Hematopoietic multipotent progenitor cell treated with erythropoietin and hydrocortisone succinate and interleukin-3 and kit ligand, for 4 days (in vitro differentiated cells): Measurements from ENCODE around the gene SCD5.

Experiments used
- DNase-seq: peaks from one replicate; pipeline ENCODE4 v3.0.0-alpha.2; 2015

The SCD5 gene

GRCh38 chr4:82681754-82682153 is 116.8 kb downstream of the SCD5 start:
- peak; percentile 16 for DNase-seq

- no peak for DNase-seq
Measured at GRCh38 chr4:82680834-82681233, 117.8 kb downstream of the SCD5 start.

GRCh38 chr4:82679531-82679930 is 119.1 kb downstream of the SCD5 start:
- DNase-seq: no peak

- no peak for DNase-seq
Measured at GRCh38 chr4:82678051-82678450, 120.5 kb downstream of the SCD5 start.

- no peak for DNase-seq
Measured at GRCh38 chr4:82677327-82677726, 121.3 kb downstream of the SCD5 start.

GRCh38 chr4:82667761-82668480 is 130.7 kb downstream of the SCD5 start:
- DNase-seq: no peak

GRCh38 chr4:82666970-82667665 is 131.5 kb downstream of the SCD5 start:
- DNase-seq: no peak

- no peak for DNase-seq
Measured at GRCh38 chr4:82661181-82661992, 137.2 kb downstream of the SCD5 start.

- peak; percentile 71 for DNase-seq
Measured at GRCh38 chr4:82652062-82652461, 146.5 kb downstream of the SCD5 start.

GRCh38 chr4:82650868-82651267 is 147.7 kb downstream of the SCD5 start:
- DNase-seq: peak; percentile 44

- DNase-seq: no peak
Measured at GRCh38 chr4:82648356-82648755, 150.2 kb downstream of the SCD5 start.

- no peak for DNase-seq
Measured at GRCh38 chr4:82645936-82646565, 152.5 kb downstream of the SCD5 start.

- no peak for DNase-seq
Measured at GRCh38 chr4:82644734-82645126, 153.9 kb downstream of the SCD5 start.

- no peak for DNase-seq
Measured at GRCh38 chr4:82643994-82644733, 154.4 kb downstream of the SCD5 start.

- DNase-seq: peak; percentile 18
Measured at GRCh38 chr4:82642331-82642730, 156.3 kb downstream of the SCD5 start.

GRCh38 chr4:82640540-82640939 is 158.1 kb downstream of the SCD5 start:
- peak; percentile 28 for DNase-seq

- no peak for DNase-seq
Measured at GRCh38 chr4:82639971-82640370, 158.6 kb downstream of the SCD5 start.

- peak; percentile 30 for DNase-seq
Measured at GRCh38 chr4:82638479-82638878, 160.1 kb downstream of the SCD5 start.

- DNase-seq: no peak
Measured at GRCh38 chr4:82630079-82630478, 168.5 kb downstream of the SCD5 start.

- DNase-seq: no peak
Measured at GRCh38 chr4:82629238-82630000, 169.2 kb downstream of the SCD5 start.

GRCh38 chr4:82626251-82626868 is 172.2 kb downstream of the SCD5 start:
- no peak for DNase-seq
